Endothelial cell of umbilical vein (primary cell): ENCODE data around the gene EIF4E3.

ENCODE experiments used
- CTCF ChIP-seq, 2 donors: IDR thresholded peaks; 1 replicate in 1 of 2; 2 replicates in 1 of 2; pipeline ENCODE4 v1.5.1; 2011; ENCODE audit warnings: low read length in 2 of 2, mild to moderate bottlenecking in 2 of 2, moderate library complexity in 2 of 2, control low read depth in 1 of 2, inconsistent platforms in 1 of 2, low read depth in 1 of 2; ENCODE audit not compliant: insufficient read depth in 1 of 2; ENCODE audit errors: extremely low read depth in 1 of 2
- EZH2 ChIP-seq: IDR thresholded peaks from 2 replicates; pipeline ENCODE4 v1.6.1; 2012; ENCODE audit warnings: borderline replicate concordance, low read depth, mild to moderate bottlenecking, moderate library complexity, low read length, inconsistent platforms; ENCODE audit not compliant: severe bottlenecking
- MAX ChIP-seq: IDR thresholded peaks from 2 replicates; pipeline ENCODE4 v1.6.1; 2011; ENCODE audit not compliant: insufficient read depth, insufficient read length
- POLR2A ChIP-seq: IDR thresholded peaks from 2 replicates; pipeline ENCODE4 v1.6.1; 2012; ENCODE audit warnings: low read depth, mild to moderate bottlenecking, control low read depth, low read length

GRCh38 chr3:71662568-71662967, 62.6 kb downstream of the EIF4E3 start:
- TF ChIP-seq POLR2A: no peak
- TF ChIP-seq CTCF (IDR thresholded peaks at IDR 0.05; ENCODE audit: extremely low read depth in 1 of 2, insufficient read depth in 1 of 2, low read depth in 1 of 2, low read length in 2 of 2): no peak
- TF ChIP-seq MAX: no peak
- no peak for TF ChIP-seq EZH2
